NB4 (cell line): ENCODE measurements around the gene RHOT1.

Experiments
- MAX ChIP-seq: IDR thresholded peaks from 2 replicates; pipeline ENCODE4 v1.6.1; 2011; ENCODE audit warnings: low read depth, low read length
- MYC ChIP-seq: IDR thresholded peaks from 2 replicates; pipeline ENCODE4 v1.6.1; 2011; ENCODE audit warnings: low read depth, low read length
- POLR2A ChIP-seq: IDR thresholded peaks from 2 replicates; pipeline ENCODE4 v1.6.1; 2011; ENCODE audit warnings: mild to moderate bottlenecking; ENCODE audit not compliant: insufficient read length; ENCODE audit errors: extremely low read depth
- TF ChIP-seq, protein P1 (sequence below): IDR thresholded peaks from one replicate; pipeline ENCODE4 v1.5.1; 2012; ENCODE audit warnings: low read depth, low read length

GRCh38 chr17:32191306-32191705 is 49.0 kb downstream of the RHOT1 start:
- TF ChIP-seq MYC: no peak
- TF ChIP-seq, protein P1, sequence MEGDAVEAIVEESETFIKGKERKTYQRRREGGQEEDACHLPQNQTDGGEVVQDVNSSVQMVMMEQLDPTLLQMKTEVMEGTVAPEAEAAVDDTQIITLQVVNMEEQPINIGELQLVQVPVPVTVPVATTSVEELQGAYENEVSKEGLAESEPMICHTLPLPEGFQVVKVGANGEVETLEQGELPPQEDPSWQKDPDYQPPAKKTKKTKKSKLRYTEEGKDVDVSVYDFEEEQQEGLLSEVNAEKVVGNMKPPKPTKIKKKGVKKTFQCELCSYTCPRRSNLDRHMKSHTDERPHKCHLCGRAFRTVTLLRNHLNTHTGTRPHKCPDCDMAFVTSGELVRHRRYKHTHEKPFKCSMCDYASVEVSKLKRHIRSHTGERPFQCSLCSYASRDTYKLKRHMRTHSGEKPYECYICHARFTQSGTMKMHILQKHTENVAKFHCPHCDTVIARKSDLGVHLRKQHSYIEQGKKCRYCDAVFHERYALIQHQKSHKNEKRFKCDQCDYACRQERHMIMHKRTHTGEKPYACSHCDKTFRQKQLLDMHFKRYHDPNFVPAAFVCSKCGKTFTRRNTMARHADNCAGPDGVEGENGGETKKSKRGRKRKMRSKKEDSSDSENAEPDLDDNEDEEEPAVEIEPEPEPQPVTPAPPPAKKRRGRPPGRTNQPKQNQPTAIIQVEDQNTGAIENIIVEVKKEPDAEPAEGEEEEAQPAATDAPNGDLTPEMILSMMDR: no peak
- no peak for TF ChIP-seq MAX
- TF ChIP-seq POLR2A: no peak
